ENCODE data around the gene ARRB2.

- TF ChIP-seq CTCF (IDR thresholded peaks at IDR 0.05; ENCODE audit: low read length) (no peak), EZH2 (IDR thresholded peaks at IDR 0.05; ENCODE audit: borderline replicate concordance, low read length) (no peak)
Measured at GRCh38 chr17:4748686-4749085, 38.3 kb downstream of the ARRB2 start.

Data from OCI-LY1 (cell line).